IMR-90 (cell line): ENCODE data around the gene UQCC5. TPM values are rescaled to one million over a fixed set of nuclear protein-coding genes. Genes with fewer than 3 reads are reported as not detected.
A peak's percentile ranks its signal among the peaks of the same experiment; 100 is the strongest.

Experiments
- ATAC-seq: fragments of 200-7000 bp; cut with Tn5 transposase; 2 replicates; pipeline ENCODE4 v1.9.1; 2020; ENCODE audit warnings: low read depth, mild to moderate bottlenecking, moderate library complexity
- BruUV-seq: library from RNA; stranded (reverse); fragments of 400-500 nt; replicated peaks from 2 replicates; lab custom pipeline; 2021; lab: Mats Ljungman, UMichigan
- CTCF ChIA-PET: fragments of 300-600 bp; formaldehyde crosslinking; extraction: SDS; loops from one replicate; lab custom pipeline; 2021; ENCODE audit warnings: antibody characterized with exemption; lab: Yijun Ruan, JAX
- POLR2A ChIA-PET: fragments of 300-600 bp; sonication (Branson Sonifier 250); formaldehyde crosslinking; loops from one replicate; lab custom pipeline; 2022; ENCODE audit warnings: antibody characterized with exemption; ENCODE audit not compliant: unreplicated experiment; lab: Charles Lee
- DNase-seq: peaks from one replicate; pipeline ENCODE4 v3.0.0; 2013
- H2AFZ ChIP-seq: replicated peaks from 2 replicates; pipeline ENCODE3; 2013; ENCODE audit warnings: low read length, mild to moderate bottlenecking; ENCODE audit not compliant: poor library complexity
- H2AK5ac ChIP-seq: 2 replicates; pipeline ENCODE4 v1.6.1; 2013; ENCODE audit warnings: low read depth, low read length, inconsistent platforms
- H2AK9ac ChIP-seq: replicated peaks from 2 replicates; pipeline ENCODE3; 2013; ENCODE audit warnings: mild to moderate bottlenecking, low read depth, low read length, moderate library complexity; ENCODE audit not compliant: poor library complexity
- H2BK120ac ChIP-seq: 2 replicates; pipeline ENCODE4 v1.6.1; 2013; ENCODE audit warnings: low read depth, low read length, inconsistent platforms
- H2BK15ac ChIP-seq: 3 replicates; pipeline ENCODE4 v1.6.1; 2013; ENCODE audit warnings: low read depth, low read length, inconsistent platforms
- H2BK20ac ChIP-seq: 2 replicates; pipeline ENCODE4 v1.6.1; 2013; ENCODE audit warnings: low read depth, mild to moderate bottlenecking, inconsistent platforms, low read length, moderate library complexity
- H2BK5ac ChIP-seq: 2 replicates; pipeline ENCODE4 v1.6.1; 2013; ENCODE audit warnings: mild to moderate bottlenecking, low read depth, low read length, inconsistent platforms; ENCODE audit not compliant: poor library complexity, severe bottlenecking
- H3K14ac ChIP-seq: replicated peaks from 2 replicates; pipeline ENCODE4 v1.6.1; 2013; ENCODE audit warnings: low read depth, low read length, inconsistent platforms
- H3K18ac ChIP-seq: 2 replicates; pipeline ENCODE4 v1.6.1; 2013; ENCODE audit warnings: low read depth, low read length, control low read depth
- H3K23ac ChIP-seq: 2 replicates; pipeline ENCODE4 v1.6.1; 2013; ENCODE audit warnings: low read depth, low read length, inconsistent platforms
- H3K27ac ChIP-seq: 2 replicates; pipeline ENCODE4 v1.5.1; 2013; ENCODE audit warnings: mild to moderate bottlenecking, control low read depth, low read length; ENCODE audit not compliant: insufficient read depth
- H3K27me3 ChIP-seq: 2 replicates; pipeline ENCODE4 v1.6.1; 2013; ENCODE audit warnings: low read length; ENCODE audit not compliant: control insufficient read depth, insufficient read depth
- H3K36me3 ChIP-seq: 2 replicates; pipeline ENCODE4 v1.6.1; 2013; ENCODE audit warnings: low read length, mixed read lengths; ENCODE audit not compliant: control insufficient read depth, insufficient read depth
- H3K4ac ChIP-seq: 2 replicates; pipeline ENCODE4 v1.6.1; 2013; ENCODE audit warnings: low read depth, low read length, inconsistent platforms
- H3K4me1 ChIP-seq: 2 replicates; pipeline ENCODE4 v1.6.1; 2013; ENCODE audit warnings: low read length, mixed read lengths; ENCODE audit not compliant: control insufficient read depth, insufficient read depth
- H3K4me2 ChIP-seq: 2 replicates; pipeline ENCODE4 v1.6.1; 2013; ENCODE audit warnings: low read depth, mild to moderate bottlenecking, control low read depth, low read length, moderate library complexity
- H3K4me3 ChIP-seq: 2 replicates; pipeline ENCODE4 v1.5.1; 2013; ENCODE audit warnings: low read depth, mild to moderate bottlenecking, control low read depth, low read length, moderate library complexity; ENCODE audit not compliant: insufficient read depth
- H3K56ac ChIP-seq: 2 replicates; pipeline ENCODE4 v1.6.1; 2013; ENCODE audit warnings: low read length, inconsistent platforms; ENCODE audit not compliant: insufficient read depth; ENCODE audit errors: extremely low read depth
- H3K79me1 ChIP-seq, 2 experiments: 2 replicates each; pipeline ENCODE4 v1.6.1; 2013; ENCODE audit warnings: low read length in 2 of 2, inconsistent platforms in 1 of 2, low read depth in 1 of 2
- H3K9ac ChIP-seq: 2 replicates; pipeline ENCODE4 v1.6.1; 2013; ENCODE audit warnings: low read depth, low read length, control low read depth
- H3K9me1 ChIP-seq: 2 replicates; pipeline ENCODE4 v1.6.1; 2013; ENCODE audit warnings: low read length, inconsistent platforms; ENCODE audit not compliant: insufficient read depth
- H3K9me3 ChIP-seq: 2 replicates; pipeline ENCODE4 v1.6.1; 2013; ENCODE audit warnings: low read length; ENCODE audit not compliant: control insufficient read depth, insufficient read depth
- H4K20me1 ChIP-seq: 2 replicates; pipeline ENCODE4 v1.6.1; 2013; ENCODE audit warnings: low read length, inconsistent platforms; ENCODE audit not compliant: insufficient read depth
- H4K5ac ChIP-seq: 2 replicates; pipeline ENCODE4 v1.6.1; 2013; ENCODE audit warnings: mild to moderate bottlenecking, low read depth, low read length, control low read depth
- H4K8ac ChIP-seq, 2 experiments: 2 replicates each; pipeline ENCODE4 v1.6.1; 2013; ENCODE audit warnings: low read depth in 2 of 2, low read length in 2 of 2, control low read depth in 1 of 2, inconsistent platforms in 1 of 2
- H4K91ac ChIP-seq: 2 replicates; pipeline ENCODE4 v1.6.1; 2013; ENCODE audit warnings: low read depth, low read length, inconsistent platforms; ENCODE audit not compliant: insufficient read depth
- MAZ ChIP-seq: IDR thresholded peaks from 2 replicates; pipeline ENCODE4 v1.6.1; 2012; ENCODE audit warnings: low read depth, mild to moderate bottlenecking, low read length, improper control_type of control experiment, moderate library complexity, borderline replicate concordance
- WGBS, 2 experiments: methylation state at CpG; one replicate each; pipeline versions ENCODE4 v1.1.5 to v1.1.7; 2013; ENCODE audit warnings: missing lambda C conversion rate in 2 of 2; ENCODE audit not compliant: insufficient read length in 1 of 2; ENCODE audit errors: extremely low coverage in 2 of 2; 5-methylcytosine and 5-hydroxymethylcytosine counted together
- dilution Hi-C: fragments of 300-500 bp; cut with HindIII; formaldehyde crosslinking; loops from one replicate; pipeline ENCODE4 v1.14.3; 2018; ENCODE audit warnings: low sequenced_read_pairs; ENCODE audit not compliant: unreplicated experiment
- in situ Hi-C: fragments of 300-500 bp; cut with MboI; formaldehyde crosslinking; loops from 3 replicates; pipeline ENCODE4 v1.14.3; 2019; ENCODE audit warnings: low sequenced_read_pairs, inconsistent platforms, mixed read lengths
- intact Hi-C: fragments of 100-400 bp; cut with micrococcal nuclease; formaldehyde crosslinking; loops from 2 replicates; pipeline ENCODE4 v1.10.0; 2022
- polyA plus RNA-seq, 3 experiments: library from polyadenylated mRNA; depleted of rRNA; stranded (reverse); fragments of >200 nt; gene quantifications; 2 replicates each; pipeline ENCODE4 v1.2.3, GENCODE V29; 2012; ENCODE audit warnings: low replicate concordance in 1 of 3
- total RNA-seq: library from RNA; depleted of rRNA; stranded (reverse); fragments of >200 nt; gene quantifications from 2 replicates; pipeline ENCODE4 v1.2.3, GENCODE V29; 2012

UQCC5 gene
- total and polyA plus RNA-seq, 2 of the 4 experiments (the other 2 are of a cell fraction), result 1.1 to 16.9 TPM

GRCh38 chr3:52487788-52488691 lies 48.4 kb upstream of the UQCC5 start:
- H4K8ac ChIP-seq, result no peak overlapping the region

More at GRCh38 chr3:52487788-52488691, 48.4 kb upstream of the UQCC5 start:
- H2BK120ac ChIP-seq, result no peak overlapping the region
- TF ChIP-seq MAZ, result no peak
- no peaks in the 10 kb centered on the region for H3K9me3 ChIP-seq
- no peak overlapping the region for H3K18ac ChIP-seq
- ChIA-PET CTCF (no interaction called here), POLR2A (no interaction called here)
- H3K36me3 ChIP-seq, result peaks cover 82% of the 10 kb centered on the region
- H3K56ac ChIP-seq, result no peak overlapping the region
- H4K91ac ChIP-seq, result no peak overlapping the region
- H3K9ac ChIP-seq, result no peak overlapping the region
- H3K27ac ChIP-seq, result no peak overlapping the region
- H3K27me3 ChIP-seq, result no peaks in the 10 kb centered on the region
- H3K4me1 ChIP-seq, result peaks cover 11% of the 10 kb centered on the region; the same call in 1 of the 2 replicates
- in situ Hi-C loops (no loop called here), intact Hi-C loops (no loop called here), dilution Hi-C loops (no loop called here)
- no peak overlapping the region for H3K23ac ChIP-seq
- H2AFZ ChIP-seq, result no peak overlapping the region
- no peak overlapping the region for H2BK20ac ChIP-seq
- H3K9me1 ChIP-seq, result peaks cover 8% of the 10 kb centered on the region; the same call in 1 of the 2 replicates
- H4K20me1 ChIP-seq, result peaks cover 24% of the 10 kb centered on the region
- no TSS peak for BruUV-seq
- ATAC-seq (no peak), DNase-seq (no peak)
- peaks cover 4 to 39% of the 10 kb centered on the region in 2 experiments; a peak in 3 of 4 replicates for H3K79me1 ChIP-seq
- no peak overlapping the region for H4K5ac ChIP-seq
- no peak overlapping the region for H3K4ac ChIP-seq
- no peak overlapping the region for H2BK5ac ChIP-seq
- no peak overlapping the region for H3K4me3 ChIP-seq
- H3K4me2 ChIP-seq, result no peak overlapping the region
- H3K14ac ChIP-seq, result no peak overlapping the region
- peak overlapping the region; percentile 57 for H2AK9ac ChIP-seq
- WGBS, 2 experiments, result 96% methylated on average over 49 of the region's 59 CpGs; no CpG with 5 or more reads in 1 of the 2 experiments
- no peak overlapping the region for H2AK5ac ChIP-seq
- H2BK15ac ChIP-seq, result no peak overlapping the region
